K562 (cell line): ENCODE data around the gene AP3S2. TPM values are rescaled to one million over a fixed set of nuclear protein-coding genes. Genes with fewer than 3 reads are reported as not detected.
"Not testable (repeated sequence)": the region's sequence is repeated elsewhere in the genome, so short reads cannot be mapped to it uniquely, and the experiment has no call there.

Experiments used
- ATAC-seq: fragments of 200-7000 bp; cut with Tn5 transposase; 3 replicates; pipeline ENCODE4 v1.9.1; 2020; ENCODE audit warnings: moderate library complexity
- BruUV-seq: library from RNA; stranded (reverse); fragments of 400-500 nt; replicated peaks from 2 replicates; lab custom pipeline; 2021; lab: Mats Ljungman, UMichigan
- CTCF ChIA-PET: fragments of 300-600 bp; formaldehyde crosslinking; extraction: SDS; loops from one replicate; lab custom pipeline; 2021; ENCODE audit warnings: low intra/inter-chr PET ratio; lab: Yijun Ruan, JAX
- POLR2A ChIA-PET: fragments of 300-600, 350-650 bp; sonication (Branson Sonifier 250); formaldehyde crosslinking; extraction: SDS; loops from one replicate; lab custom pipeline; 2021; ENCODE audit warnings: antibody characterized with exemption, inconsistent platforms; lab: Yijun Ruan, JAX
- DNase-seq, 4 experiments: peaks; one replicate each; pipeline versions ENCODE4 v3.0.0 to v3.0.0-alpha.2; 2011 to 2018; ENCODE audit warnings: low spot score in 3 of 4, mixed read lengths in 3 of 4; ENCODE audit errors: extremely low read depth in 1 of 4
- FAIRE-seq: peaks from 2 replicates; lab custom pipeline; 2011; peaks lifted over from hg19 to GRCh38; lab: Jason Lieb, UNC
- H2AFZ ChIP-seq: 2 replicates; pipeline ENCODE4 v1.6.0; 2011; ENCODE audit warnings: low read depth, low read length, control low read depth, inconsistent platforms
- H3K27ac ChIP-seq: fragments of 200-600 bp; 3 replicates; pipeline ENCODE4 v1.8.0; 2011; ENCODE audit warnings: low read depth, mild to moderate bottlenecking, control low read depth, inconsistent platforms, low read length, moderate library complexity, mixed read lengths; ENCODE audit errors: extremely low read depth
- H3K27me3 ChIP-seq, 2 experiments: fragments of 300-600 bp in 1 of 2; 2 replicates in 1 of 2; 3 replicates in 1 of 2; pipeline versions ENCODE4 v1.6.0 to v1.8.0; 2011; ENCODE audit warnings: inconsistent platforms in 2 of 2, low read length in 2 of 2, mild to moderate bottlenecking in 1 of 2, mixed read lengths in 1 of 2, moderate library complexity in 1 of 2; ENCODE audit not compliant: control insufficient read depth in 2 of 2, insufficient read depth in 2 of 2
- H3K36me3 ChIP-seq: fragments of 300-600 bp; 3 replicates; pipeline ENCODE4 v1.8.0; 2011; ENCODE audit warnings: mild to moderate bottlenecking, low read length, inconsistent platforms; ENCODE audit not compliant: control insufficient read depth, insufficient read depth
- H3K4me1 ChIP-seq, 2 experiments: fragments of 200-600 bp in 1 of 2; replicated peaks in 1 of 2; 2 replicates in 1 of 2; 3 replicates in 1 of 2; pipeline versions ENCODE4 v1.5.1 to v1.8.0; 2011; ENCODE audit warnings: inconsistent platforms in 2 of 2, low read length in 2 of 2, mild to moderate bottlenecking in 1 of 2, mixed read lengths in 1 of 2, moderate library complexity in 1 of 2; ENCODE audit not compliant: control insufficient read depth in 2 of 2, insufficient read depth in 2 of 2
- H3K4me2 ChIP-seq: 2 replicates; pipeline ENCODE4 v1.6.1; 2011; ENCODE audit warnings: low read length, control low read depth, inconsistent platforms, mixed read lengths; ENCODE audit not compliant: insufficient read depth
- H3K4me3 ChIP-seq: fragments of 200-600 bp; sonication (generic), shearing (Covaris generic); 2 replicates; pipeline ENCODE4 v1.5.1; 2016; ENCODE audit warnings: control low read depth, inconsistent platforms
- H3K79me2 ChIP-seq: fragments of 200-600 bp; 3 replicates; pipeline ENCODE4 v1.8.0; 2011; ENCODE audit warnings: low read length, inconsistent platforms; ENCODE audit not compliant: control insufficient read depth, insufficient read depth
- H3K9ac ChIP-seq, 2 experiments: 2 replicates each; pipeline versions ENCODE4 v1.6.0 to v1.6.1; 2011; ENCODE audit warnings: low read depth in 2 of 2, low read length in 2 of 2, control low read depth in 1 of 2, inconsistent platforms in 1 of 2, mild to moderate bottlenecking in 1 of 2, mixed read lengths in 1 of 2; ENCODE audit not compliant: insufficient read depth in 1 of 2
- H3K9me1 ChIP-seq: one replicate; pipeline ENCODE4 v1.6.0; 2011; ENCODE audit warnings: inconsistent platforms, mild to moderate bottlenecking, low read length, moderate library complexity; ENCODE audit not compliant: control insufficient read depth, insufficient read depth
- H3K9me3 ChIP-seq: replicated peaks from 2 replicates; pipeline ENCODE4 v1.5.1; 2011; ENCODE audit warnings: low read depth, low read length, inconsistent platforms; ENCODE audit not compliant: control insufficient read depth, insufficient read depth
- H4K20me1 ChIP-seq: replicated peaks from 2 replicates; pipeline ENCODE4 v1.6.1; 2011; ENCODE audit warnings: low read length, inconsistent platforms, mixed read lengths; ENCODE audit not compliant: control insufficient read depth, insufficient read depth
- SRF ChIP-seq, 2 experiments: fragments of 250-450, 450-650 bp in 1 of 2; sonication (Bioruptor Pico) in 1 of 2; sonication (generic) in 1 of 2; formaldehyde crosslinking; IDR thresholded peaks; 2 replicates each; pipeline versions ENCODE4 v1.5.0 to v1.5.1; 2020 to 2022; ENCODE audit warnings: mild to moderate bottlenecking in 1 of 2, missing genetic modification reagents in 1 of 2
- VEZF1 ChIP-seq: fragments of 200-800 bp; sonication (Bioruptor generic); IDR thresholded peaks from 2 replicates; pipeline ENCODE4 v1.6.1; 2017; ENCODE audit warnings: missing genetic modification characterization, missing compliant biosample characterization
- WGBS: fragments of 100-300 bp; shearing (Covaris generic); methylation state at CpG from one replicate; pipeline ENCODE4 v1.1.6; 2016; ENCODE audit warnings: low coverage, mixed read lengths; ENCODE audit not compliant: insufficient coverage; ENCODE audit errors: missing lambda C conversion rate; 5-methylcytosine and 5-hydroxymethylcytosine counted together
- in situ Hi-C: fragments of 300-500 bp; cut with MboI; formaldehyde crosslinking; loops from 4 replicates; pipeline ENCODE4 v1.15.0; 2018; ENCODE audit warnings: inconsistent platforms, mixed read lengths
- intact Hi-C: fragments of 100-400 bp; cut with micrococcal nuclease; formaldehyde crosslinking; loops from 2 replicates; pipeline ENCODE4 v1.14.2; 2022
- polyA plus RNA-seq, 8 experiments: library from polyadenylated mRNA; depleted of rRNA in 4 of 8; stranded (reverse) in 5 of 8; unstranded in 3 of 8; fragments of >200 nt; fragmentation: Nextera tagmentation in 2 of 8; fragmentation: Illumina TruSeq in 1 of 8; extraction: Ambion mirVana in 2 of 8; extraction: Trizol in 1 of 8; gene quantifications; 2 replicates each; pipeline versions ENCODE4 v1.2.1 to v1.2.3, GENCODE V29; 2011 to 2014; ENCODE audit warnings: inconsistent platforms in 1 of 8, missing spikeins in 1 of 8
- total RNA-seq, 7 experiments: library from RNA; depleted of rRNA in 6 of 7; stranded (reverse); fragments of >200 nt in 6 of 7; fragmentation: Illumina TruSeq in 2 of 7; extraction: Trizol in 2 of 7; gene quantifications; 2 replicates each; pipeline versions ENCODE4 v1.2.1 to v1.2.3, GENCODE V29; 2011 to 2021; ENCODE audit warnings: low replicate concordance in 1 of 7

The AP3S2 gene
- total and polyA plus RNA-seq, 9 of the 15 experiments (the other 6 are each of a cell fraction or from before 2014, with no cell fraction given) = 16.4 to 54.1 (median 37.4) TPM

- TF ChIP-seq VEZF1 (CRISPR knock-in tag) = peak; percentile 43; the same call in 1 of the 2 replicates
- TF ChIP-seq, all 486 proteins: peak for 34
Observed at GRCh38 chr15:89783111-89783860, 110.5 kb downstream of the AP3S2 start (continued).

- 24% methylated on average over 7 of the region's 9 CpGs for WGBS
- TF ChIP-seq SRF (CRISPR knock-in tag; IDR thresholded peaks at IDR 0.05) = peak in 1 of 2 experiments; percentile 93; a peak in 2 of 4 replicates
- peak overlapping the region; percentile 77; the same call in 1 of the 3 replicates for H3K27ac ChIP-seq
- H3K4me3 ChIP-seq, H4K20me1 ChIP-seq, FAIRE-seq, CTCF ChIA-PET, H3K36me3 ChIP-seq, H3K79me2 ChIP-seq, DNase-seq, H3K9me3 ChIP-seq, ATAC-seq, BruUV-seq, H3K4me2 ChIP-seq, H3K9me1 ChIP-seq, H3K27me3 ChIP-seq: not testable (repeated sequence)
- peak overlapping the region in 1 of 2 experiments; percentile 45; a peak in 1 of 4 replicates for H3K9ac ChIP-seq
- intact Hi-C loops (loop anchor here (2.0 kb wide), 1 partner anchor 32 kb away; the partner anchor contains the start of gene ANPEP), in situ Hi-C loops (loop anchor here (10.0 kb wide), 1 partner anchor 452 kb away; the partner anchor contains the start of genes CIB1 and GDPGP1)
- peak overlapping the region; percentile 86 for H2AFZ ChIP-seq
- peaks cover 37 to 39% of the 10 kb centered on the region in 2 experiments for H3K4me1 ChIP-seq
- POLR2A ChIA-PET = interaction anchor here (1.0 to 1.7 kb wide), 4 partner anchors 11 to 320 kb away, joined by 3 to 4 read pairs (median 4); partner anchors contain the start of genes AP3S2 and IDH2
Observed at GRCh38 chr15:89782619-89782950, 111.2 kb downstream of the AP3S2 start.
